GM20431 (cell line): ENCODE data around the gene GPC5.

Experiments
- in situ Hi-C: fragments of 300-500 bp; cut with MseI, MboI; formaldehyde crosslinking; loops from one replicate; pipeline ENCODE4 v1.15.0; 2020; ENCODE audit warnings: low sequenced_read_pairs; ENCODE audit not compliant: unreplicated experiment

GPC5 gene

GRCh38 chr13:92379371-92379770, 981.0 kb downstream of the GPC5 start:
- in situ Hi-C loops, result no loop called here

DNA sequence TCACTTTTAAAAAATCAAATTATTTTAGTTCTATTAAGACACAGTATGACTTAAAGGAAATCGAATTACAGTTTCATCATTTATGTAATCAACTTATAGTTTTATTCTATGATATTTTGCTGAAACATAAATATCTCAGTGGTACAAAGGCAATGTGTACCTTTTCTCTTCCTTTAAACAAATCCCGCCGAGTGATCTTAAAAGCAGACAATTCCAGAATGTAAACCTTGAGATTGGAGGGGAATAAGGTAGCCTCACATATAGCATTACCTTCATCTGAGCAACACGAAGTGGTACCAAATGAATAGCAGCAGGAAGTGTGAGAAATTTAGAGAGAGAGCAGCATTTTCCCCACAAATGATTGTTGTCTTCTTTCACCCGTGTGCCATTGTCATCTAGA, 986.0 kb downstream of the GPC5 start:
- in situ Hi-C loops, result no loop called here

- in situ Hi-C loops, result no loop called here
These were observed 988.8 kb downstream of the GPC5 start for GRCh38 chr13:92387245-92387644.

DNA sequence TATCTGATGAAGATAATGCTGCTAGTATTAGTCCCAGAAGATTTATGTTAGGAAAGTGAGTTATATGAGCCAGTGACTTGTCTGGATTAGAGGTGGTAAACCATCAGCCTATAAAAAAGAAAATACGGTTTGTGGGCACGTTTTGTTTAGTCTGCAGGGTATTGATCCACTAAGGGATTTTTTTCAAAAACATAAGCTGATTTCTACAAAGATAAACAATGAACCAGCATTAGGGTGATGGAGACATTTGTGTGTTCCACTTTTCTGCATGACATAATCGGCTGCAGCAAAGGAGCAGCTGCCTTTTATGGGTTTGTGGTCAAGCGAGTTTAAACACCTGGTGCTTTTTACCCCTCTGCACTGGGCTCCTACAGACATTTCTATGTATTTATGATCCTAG, 991.8 kb downstream of the GPC5 start:
- in situ Hi-C loops, result no loop called here

DNA sequence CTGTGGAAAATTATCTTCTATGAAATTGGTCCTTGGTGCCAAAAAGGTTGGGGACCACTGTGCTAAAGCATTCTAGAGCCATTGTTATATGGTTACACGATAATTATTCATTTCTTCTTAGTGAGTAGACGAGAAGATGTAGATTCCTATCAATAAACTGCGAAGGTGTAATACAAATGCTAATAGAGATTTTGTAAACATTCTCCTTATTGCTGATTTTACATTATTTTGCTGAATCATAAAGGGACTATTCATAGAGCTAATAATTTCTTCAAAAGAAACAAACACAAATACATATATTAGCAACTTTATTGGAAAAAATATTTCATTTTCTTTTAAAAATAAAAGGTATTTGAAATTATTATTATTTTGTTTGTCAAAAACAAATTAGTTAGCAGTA, 1005.2 kb downstream of the GPC5 start:
- in situ Hi-C loops, result no loop called here

DNA sequence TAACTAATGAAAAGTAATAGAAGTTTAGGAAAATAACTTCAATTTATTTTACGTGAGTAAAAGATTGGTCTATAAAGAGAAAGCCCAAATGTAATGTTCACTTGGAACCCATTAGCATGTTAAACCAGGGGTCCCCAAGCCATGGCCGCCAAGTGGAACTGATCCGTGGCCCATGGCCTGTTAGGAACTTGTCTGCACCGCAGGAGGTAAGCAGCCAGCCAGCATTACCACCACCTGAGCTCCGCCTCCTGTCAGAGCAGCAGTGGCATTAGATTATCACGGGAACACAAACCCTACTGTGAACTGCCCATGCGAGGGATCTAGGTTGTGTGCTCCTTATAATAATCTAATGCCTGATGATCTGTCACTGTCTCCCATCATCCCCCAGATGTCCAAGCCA, 1009.4 kb downstream of the GPC5 start:
- in situ Hi-C loops, result no loop called here

DNA sequence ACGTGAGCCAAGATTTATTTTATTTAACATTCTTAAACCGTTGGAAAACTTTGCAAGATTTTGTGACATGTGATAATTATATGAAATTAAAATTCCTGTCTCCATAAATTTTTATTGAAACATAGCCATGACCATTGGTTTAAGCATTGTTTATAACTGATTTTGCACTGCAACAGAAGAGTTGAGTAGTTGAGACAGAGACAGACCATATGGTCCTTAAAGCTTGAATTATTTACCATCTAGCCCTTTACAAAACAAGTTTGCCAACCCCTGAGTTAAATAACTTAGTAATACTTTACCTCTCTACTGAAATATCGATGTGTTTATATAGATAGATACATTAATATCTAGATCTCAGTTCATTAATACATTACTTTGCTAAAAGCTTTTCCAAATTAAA, 1014.1 kb downstream of the GPC5 start:
- in situ Hi-C loops, result no loop called here

GRCh38 chr13:92412996-92413395, 1014.6 kb downstream of the GPC5 start:
- in situ Hi-C loops, result no loop called here

GRCh38 chr13:92413452-92413851, 1015.0 kb downstream of the GPC5 start:
- in situ Hi-C loops, result no loop called here

GRCh38 chr13:92414851-92415250, 1016.4 kb downstream of the GPC5 start:
- in situ Hi-C loops, result no loop called here

- in situ Hi-C loops, result no loop called here
These were observed 1017.4 kb downstream of the GPC5 start for GRCh38 chr13:92415781-92416180.

GRCh38 chr13:92418818-92419412, 1020.5 kb downstream of the GPC5 start:
- in situ Hi-C loops, result no loop called here

DNA sequence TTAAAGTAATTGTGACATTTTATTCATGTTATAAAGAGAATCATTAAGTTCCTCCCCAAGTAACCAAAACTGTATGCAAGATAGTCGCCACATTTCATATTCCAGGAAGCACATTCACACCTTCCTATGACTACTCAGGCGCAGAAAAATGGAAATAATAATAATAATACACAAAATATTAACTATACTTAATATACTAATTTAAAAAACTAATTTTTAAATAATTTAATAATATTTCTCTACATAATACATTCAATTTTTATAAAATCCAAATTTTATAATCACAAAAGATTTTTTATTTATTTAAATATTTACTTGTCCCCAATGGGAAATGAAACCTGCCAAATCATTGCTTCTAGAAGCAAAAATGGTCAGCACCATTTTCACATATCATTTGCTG, 1030.8 kb downstream of the GPC5 start:
- in situ Hi-C loops, result no loop called here

GRCh38 chr13:92433386-92433785, 1035.0 kb downstream of the GPC5 start:
- in situ Hi-C loops, result no loop called here

- in situ Hi-C loops, result no loop called here
These were observed 1035.5 kb downstream of the GPC5 start for GRCh38 chr13:92433963-92434362.

DNA sequence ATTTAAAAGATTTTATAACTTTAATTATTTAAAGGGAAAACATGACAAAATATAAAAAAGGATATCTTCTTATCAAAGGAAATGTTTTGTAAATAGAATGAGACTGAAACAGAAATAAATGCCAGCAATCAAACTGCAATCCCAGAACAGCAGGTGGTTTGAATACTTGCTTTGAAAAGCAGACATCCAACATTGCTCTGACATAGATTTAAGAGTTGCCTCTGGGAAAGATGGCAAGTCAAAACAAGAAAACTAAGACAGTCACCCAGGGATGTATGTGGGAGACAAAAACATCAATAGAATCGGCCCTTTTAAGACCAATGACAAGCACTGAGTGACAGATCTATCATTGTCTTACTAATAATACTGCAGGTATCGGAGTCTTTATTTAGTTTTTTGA, 1038.5 kb downstream of the GPC5 start:
- in situ Hi-C loops, result no loop called here

DNA sequence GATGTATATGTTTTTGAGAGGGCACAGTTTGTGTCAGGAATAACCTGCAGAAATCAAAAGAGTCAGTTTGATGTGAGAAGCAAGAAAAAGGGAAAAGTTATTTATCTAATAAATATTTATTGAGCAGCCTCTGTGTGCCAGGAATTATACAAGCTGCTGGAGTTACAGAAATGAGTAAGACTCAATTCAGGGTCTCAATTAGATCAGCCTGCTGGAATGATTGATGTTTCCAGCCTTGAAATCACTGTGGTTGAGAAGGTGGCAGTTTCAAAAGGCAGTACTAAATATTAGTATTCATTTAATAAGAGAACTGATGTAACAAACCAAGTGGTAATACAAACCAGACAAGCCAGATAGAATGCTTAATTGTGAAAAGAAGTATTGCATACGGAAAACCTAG, 1045.8 kb downstream of the GPC5 start:
- in situ Hi-C loops, result no loop called here

DNA sequence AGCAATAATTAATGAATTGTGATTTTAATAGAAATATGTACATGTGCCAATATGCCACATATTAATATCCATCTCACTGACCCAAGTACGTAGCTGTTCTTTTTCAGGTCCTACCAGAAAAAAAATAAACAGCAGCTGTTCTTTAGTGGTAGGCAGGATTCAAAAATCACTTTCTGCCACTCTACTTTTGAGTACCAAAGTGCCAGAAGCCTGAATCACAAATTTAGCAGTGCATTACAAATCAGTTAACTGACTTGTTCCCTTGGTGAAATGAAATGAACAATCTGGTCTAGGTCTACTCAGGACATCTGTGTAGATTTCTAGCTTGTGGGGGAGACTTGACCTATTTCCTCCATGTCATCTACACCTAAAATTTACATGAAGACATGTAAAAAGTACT, 1052.6 kb downstream of the GPC5 start:
- in situ Hi-C loops, result no loop called here

- in situ Hi-C loops, result no loop called here
These were observed 1054.4 kb downstream of the GPC5 start for GRCh38 chr13:92452840-92453239.

- in situ Hi-C loops, result no loop called here
These were observed 1060.9 kb downstream of the GPC5 start for GRCh38 chr13:92459306-92459705.

GRCh38 chr13:92460479-92460878, 1062.1 kb downstream of the GPC5 start:
- in situ Hi-C loops, result no loop called here

- in situ Hi-C loops, result no loop called here
These were observed 1063.0 kb downstream of the GPC5 start for GRCh38 chr13:92461402-92461801.

- in situ Hi-C loops, result no loop called here
These were observed 1063.4 kb downstream of the GPC5 start for GRCh38 chr13:92461831-92462230.
